GM12874 (cell line): ENCODE data around the gene DSE.

Experiments used
- TF ChIP-seq, protein P1 (sequence below): IDR thresholded peaks from 2 replicates; pipeline ENCODE4 v1.5.1; 2011; ENCODE audit warnings: low read depth, mild to moderate bottlenecking, control low read depth, low read length, moderate library complexity; ENCODE audit not compliant: insufficient read depth

DSE gene

GRCh38 chr6:116369540-116369939 is 1.2 kb upstream of the DSE start:
- TF ChIP-seq, protein P1, sequence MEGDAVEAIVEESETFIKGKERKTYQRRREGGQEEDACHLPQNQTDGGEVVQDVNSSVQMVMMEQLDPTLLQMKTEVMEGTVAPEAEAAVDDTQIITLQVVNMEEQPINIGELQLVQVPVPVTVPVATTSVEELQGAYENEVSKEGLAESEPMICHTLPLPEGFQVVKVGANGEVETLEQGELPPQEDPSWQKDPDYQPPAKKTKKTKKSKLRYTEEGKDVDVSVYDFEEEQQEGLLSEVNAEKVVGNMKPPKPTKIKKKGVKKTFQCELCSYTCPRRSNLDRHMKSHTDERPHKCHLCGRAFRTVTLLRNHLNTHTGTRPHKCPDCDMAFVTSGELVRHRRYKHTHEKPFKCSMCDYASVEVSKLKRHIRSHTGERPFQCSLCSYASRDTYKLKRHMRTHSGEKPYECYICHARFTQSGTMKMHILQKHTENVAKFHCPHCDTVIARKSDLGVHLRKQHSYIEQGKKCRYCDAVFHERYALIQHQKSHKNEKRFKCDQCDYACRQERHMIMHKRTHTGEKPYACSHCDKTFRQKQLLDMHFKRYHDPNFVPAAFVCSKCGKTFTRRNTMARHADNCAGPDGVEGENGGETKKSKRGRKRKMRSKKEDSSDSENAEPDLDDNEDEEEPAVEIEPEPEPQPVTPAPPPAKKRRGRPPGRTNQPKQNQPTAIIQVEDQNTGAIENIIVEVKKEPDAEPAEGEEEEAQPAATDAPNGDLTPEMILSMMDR = no peak

DNA sequence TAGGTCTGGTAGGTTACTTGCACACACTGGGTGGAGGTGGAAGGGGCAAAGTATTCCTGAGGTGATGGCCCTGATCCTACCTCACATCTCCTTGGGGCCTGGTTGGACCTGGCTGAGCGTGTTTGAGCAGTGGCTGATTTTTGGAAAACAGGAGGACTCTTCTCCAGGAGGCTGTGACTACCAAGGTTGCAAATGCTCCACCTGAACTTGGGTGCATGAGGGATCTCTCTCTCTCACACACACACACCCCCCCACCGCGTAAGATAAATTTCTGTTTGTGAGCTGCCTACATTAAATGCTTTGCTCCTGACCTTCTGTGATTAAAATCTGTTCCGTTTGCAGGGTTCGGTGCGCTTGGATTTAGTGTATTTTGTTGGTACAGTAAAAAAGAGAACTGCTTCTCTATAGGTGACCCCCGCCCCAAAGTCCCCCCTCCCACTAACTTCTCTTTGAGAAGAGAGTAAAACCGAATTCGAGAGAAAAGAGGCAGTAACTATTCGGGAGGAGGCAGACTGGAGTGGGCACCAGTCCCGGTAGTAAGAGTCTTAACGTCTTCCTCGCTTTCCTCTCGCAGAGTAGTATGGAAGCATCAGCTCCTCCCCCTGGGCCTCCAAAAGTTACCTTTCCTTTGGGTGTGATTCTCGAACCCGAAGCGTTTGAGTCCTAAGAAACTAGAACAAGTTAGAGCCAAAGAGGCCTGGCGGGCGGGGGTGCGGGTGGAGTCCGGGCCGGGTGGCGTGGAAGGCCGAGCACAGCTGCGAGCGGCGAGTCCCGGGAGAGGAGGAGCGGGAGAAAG is 585 bp upstream of the DSE start:
- TF ChIP-seq, protein P1 = no peak

DNA sequence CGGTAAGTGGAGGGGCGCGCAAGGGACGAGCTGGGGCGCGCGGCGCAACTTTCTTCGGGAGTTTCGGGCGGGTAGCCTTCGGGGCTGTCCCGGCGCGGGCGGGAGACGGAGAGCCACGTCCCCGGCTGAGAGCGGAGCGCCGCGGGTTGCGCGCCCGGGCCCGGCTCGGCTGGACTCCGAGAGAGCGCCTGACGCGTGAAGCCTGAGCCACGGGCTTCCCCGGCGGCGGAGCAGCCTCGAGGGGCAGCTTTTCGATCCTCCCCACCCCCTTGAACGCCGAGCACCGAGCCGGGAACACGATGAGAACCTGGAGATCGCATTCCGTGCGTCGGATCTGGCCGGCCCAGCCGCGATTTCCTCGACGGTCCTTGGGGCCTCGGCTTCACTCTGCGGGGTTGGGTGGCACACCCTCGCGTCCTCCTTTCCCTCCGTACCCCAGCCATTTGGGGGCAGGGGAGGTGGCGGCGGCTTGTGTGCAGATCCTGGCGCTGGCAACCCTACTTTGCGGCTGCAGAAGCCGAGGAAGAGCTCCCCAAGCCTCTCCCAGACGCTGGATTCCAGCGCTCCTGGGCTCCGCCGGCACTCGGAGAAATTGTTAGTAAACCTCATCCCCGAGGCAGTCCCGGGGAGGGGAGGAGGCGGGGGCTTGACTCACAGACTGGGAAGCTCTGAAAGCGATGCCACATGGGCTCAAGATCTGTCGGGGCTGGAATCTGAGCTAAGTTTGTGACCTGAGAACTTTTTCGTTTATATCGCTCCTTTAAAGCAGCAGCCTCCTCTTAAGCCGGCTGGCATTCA is 572 bp downstream of the DSE start:
- TF ChIP-seq, protein P1 = no peak

DNA sequence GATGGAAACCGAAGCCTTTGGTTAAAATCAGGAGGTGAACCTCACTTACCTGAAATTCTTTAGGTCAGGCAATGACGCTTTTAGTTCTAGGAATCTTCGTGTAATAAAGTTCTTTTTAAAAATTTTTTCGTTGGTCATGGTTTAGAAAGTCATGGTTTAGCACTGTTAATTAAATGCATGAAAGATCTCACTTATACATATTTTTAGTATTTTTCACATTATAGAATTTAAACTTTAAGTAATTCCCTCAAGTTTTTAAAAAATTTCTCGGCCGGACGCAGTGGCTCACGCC is 1.1 kb downstream of the DSE start:
- TF ChIP-seq, protein P1 = no peak

- TF ChIP-seq, protein P1 = no peak
Measured at GRCh38 chr6:116373300-116373699, 2.6 kb downstream of the DSE start.

GRCh38 chr6:116373940-116374339 is 3.2 kb downstream of the DSE start:
- TF ChIP-seq, protein P1 = no peak

- TF ChIP-seq, protein P1 = no peak
Measured at GRCh38 chr6:116374586-116374985, 3.8 kb downstream of the DSE start.
